Measurements from ENCODE around the gene LHPP. TPM values are rescaled to one million over a fixed set of nuclear protein-coding genes. Genes with fewer than 3 reads are reported as not detected.

LHPP gene
- total and polyA plus RNA-seq, 10 of the 15 experiments (the other 5 are each of a cell fraction or from before 2014, with no cell fraction given), result 0.79 to 9.8 (median 6.7) TPM

GRCh38 chr10:124516181-124516580 lies 54.6 kb downstream of the LHPP start:
- Histone ChIP-seq H4K20me1 (ENCODE audit: control insufficient read depth, insufficient read depth) (no peaks in the 10 kb centered on the region), H3K27me3 (replicated peaks in 1 of 2; ENCODE audit: control insufficient read depth in 2 of 2, insufficient read depth in 2 of 2, low read length in 1 of 2) (no peaks in the 10 kb centered on the region), H3K4me1 (ENCODE audit: control insufficient read depth, insufficient read depth, low read length) (no peaks in the 10 kb centered on the region), H3K27ac (ENCODE audit: control insufficient read depth, insufficient read depth) (no peak overlapping the region), H3K4me3 (no peak overlapping the region), H2AFZ (ENCODE audit: control insufficient read depth, low read depth, low read length) (no peak overlapping the region), H3K9ac (ENCODE audit: control insufficient read depth, insufficient read depth, low read length) (no peak overlapping the region), H3K4me2 (ENCODE audit: control insufficient read depth, insufficient read depth) (no peak overlapping the region), H3K79me2 (ENCODE audit: control insufficient read depth, insufficient read depth, low read length) (no peaks in the 10 kb centered on the region), H3K9me3 (replicated peaks; ENCODE audit: control insufficient read depth, insufficient read depth, low read length) (no peaks in the 10 kb centered on the region), H3K36me3 (ENCODE audit: control insufficient read depth in 2 of 2, insufficient read depth in 2 of 2, low read length in 1 of 2) (no peaks in the 10 kb centered on the region)
- no peak for ATAC-seq
- ChIA-PET RAD21 (ENCODE audit: unreplicated experiment) (interaction anchor here (0.6 kb wide), 1 partner anchor 42 kb away, joined by 6 read pairs; no protein-coding TSS in a partner anchor), POLR2A (no interaction called here), SMC1A (ENCODE audit: uncharacterized antibody, unreplicated experiment) (no interaction called here), CTCF (no interaction called here)
- intact Hi-C loops (cut with micrococcal nuclease; ENCODE audit: unreplicated experiment), result no loop called here
- WGBS (ENCODE audit: insufficient coverage, insufficient replicate concordance, low lambda C conversion rate, missing lambda C conversion rate), result 3% methylated on average over 9 of the region's 9 CpGs
- no peak for FAIRE-seq
- TF ChIP-seq CEBPB (IDR thresholded peaks at IDR 0.05; ENCODE audit: borderline replicate concordance in 1 of 2, low read depth in 2 of 2, low read length in 2 of 2) (no peak), USF2 (IDR thresholded peaks at IDR 0.05; ENCODE audit: borderline replicate concordance, low read depth, low read length) (no peak), TCF7 (IDR thresholded peaks at IDR 0.05; ENCODE audit: borderline replicate concordance) (no peak), NFYA (IDR thresholded peaks at IDR 0.05; ENCODE audit: borderline replicate concordance, low read depth, low read length) (no peak), MEF2B (IDR thresholded peaks at IDR 0.05; ENCODE audit: partially characterized antibody, poor library complexity, severe bottlenecking) (no peak), ATF7 (IDR thresholded peaks at IDR 0.05; ENCODE audit: low read depth) (no peak), RAD51 (IDR thresholded peaks at IDR 0.05) (no peak), CREM (IDR thresholded peaks at IDR 0.05; ENCODE audit: low read depth) (no peak), FOXM1 (IDR thresholded peaks at IDR 0.05; ENCODE audit: low read depth, low read length) (no peak), MTA2 (IDR thresholded peaks at IDR 0.05; ENCODE audit: low read depth) (no peak), KAT2A (conservative IDR thresholded peaks at IDR 0.05; ENCODE audit: control insufficient read depth, low read depth, low read length) (no peak), PBX3 (IDR thresholded peaks at IDR 0.05; ENCODE audit: insufficient replicate concordance, low read depth, low read length) (no peak)
- TF ChIP-seq, protein P1, sequence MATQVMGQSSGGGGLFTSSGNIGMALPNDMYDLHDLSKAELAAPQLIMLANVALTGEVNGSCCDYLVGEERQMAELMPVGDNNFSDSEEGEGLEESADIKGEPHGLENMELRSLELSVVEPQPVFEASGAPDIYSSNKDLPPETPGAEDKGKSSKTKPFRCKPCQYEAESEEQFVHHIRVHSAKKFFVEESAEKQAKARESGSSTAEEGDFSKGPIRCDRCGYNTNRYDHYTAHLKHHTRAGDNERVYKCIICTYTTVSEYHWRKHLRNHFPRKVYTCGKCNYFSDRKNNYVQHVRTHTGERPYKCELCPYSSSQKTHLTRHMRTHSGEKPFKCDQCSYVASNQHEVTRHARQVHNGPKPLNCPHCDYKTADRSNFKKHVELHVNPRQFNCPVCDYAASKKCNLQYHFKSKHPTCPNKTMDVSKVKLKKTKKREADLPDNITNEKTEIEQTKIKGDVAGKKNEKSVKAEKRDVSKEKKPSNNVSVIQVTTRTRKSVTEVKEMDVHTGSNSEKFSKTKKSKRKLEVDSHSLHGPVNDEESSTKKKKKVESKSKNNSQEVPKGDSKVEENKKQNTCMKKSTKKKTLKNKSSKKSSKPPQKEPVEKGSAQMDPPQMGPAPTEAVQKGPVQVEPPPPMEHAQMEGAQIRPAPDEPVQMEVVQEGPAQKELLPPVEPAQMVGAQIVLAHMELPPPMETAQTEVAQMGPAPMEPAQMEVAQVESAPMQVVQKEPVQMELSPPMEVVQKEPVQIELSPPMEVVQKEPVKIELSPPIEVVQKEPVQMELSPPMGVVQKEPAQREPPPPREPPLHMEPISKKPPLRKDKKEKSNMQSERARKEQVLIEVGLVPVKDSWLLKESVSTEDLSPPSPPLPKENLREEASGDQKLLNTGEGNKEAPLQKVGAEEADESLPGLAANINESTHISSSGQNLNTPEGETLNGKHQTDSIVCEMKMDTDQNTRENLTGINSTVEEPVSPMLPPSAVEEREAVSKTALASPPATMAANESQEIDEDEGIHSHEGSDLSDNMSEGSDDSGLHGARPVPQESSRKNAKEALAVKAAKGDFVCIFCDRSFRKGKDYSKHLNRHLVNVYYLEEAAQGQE (IDR thresholded peaks at IDR 0.05; ENCODE audit: low read depth, low read length), result no peak
- TF ChIP-seq, protein P2, sequence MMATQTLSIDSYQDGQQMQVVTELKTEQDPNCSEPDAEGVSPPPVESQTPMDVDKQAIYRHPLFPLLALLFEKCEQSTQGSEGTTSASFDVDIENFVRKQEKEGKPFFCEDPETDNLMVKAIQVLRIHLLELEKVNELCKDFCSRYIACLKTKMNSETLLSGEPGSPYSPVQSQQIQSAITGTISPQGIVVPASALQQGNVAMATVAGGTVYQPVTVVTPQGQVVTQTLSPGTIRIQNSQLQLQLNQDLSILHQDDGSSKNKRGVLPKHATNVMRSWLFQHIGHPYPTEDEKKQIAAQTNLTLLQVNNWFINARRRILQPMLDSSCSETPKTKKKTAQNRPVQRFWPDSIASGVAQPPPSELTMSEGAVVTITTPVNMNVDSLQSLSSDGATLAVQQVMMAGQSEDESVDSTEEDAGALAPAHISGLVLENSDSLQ (IDR thresholded peaks at IDR 0.05), result no peak
- in situ Hi-C loops (cut with MboI), result no loop called here
- BruUV-seq (replicated peaks), result no TSS peak
- DNase-seq (ENCODE audit: low read depth, low spot score), result no peak
